Measurements from ENCODE around the gene ME1. TPM values are rescaled to one million over a fixed set of nuclear protein-coding genes. Genes with fewer than 3 reads are reported as not detected.

The ME1 gene
- total and polyA plus RNA-seq, 2 experiments from 2014 or later = 19.0 to 19.7 TPM

GRCh38 chr6:83476971-83477370 lies 46.1 kb upstream of the ME1 start:
- no peak overlapping the region for H3K4me3 ChIP-seq
- 100% methylated on average over 1 of the region's 1 CpG for WGBS (ENCODE audit: low lambda C conversion rate, missing lambda C conversion rate)
- no peaks in the 10 kb centered on the region for H3K27me3 ChIP-seq
- H3K36me3 ChIP-seq (replicated peaks; ENCODE audit: insufficient read depth, low read depth) = no peaks in the 10 kb centered on the region
- H3K4me1 ChIP-seq (ENCODE audit: insufficient read depth) = no peaks in the 10 kb centered on the region
- H3K9me2 ChIP-seq (replicated peaks; ENCODE audit: insufficient read depth) = no peaks in the 10 kb centered on the region
- TF ChIP-seq EZH2 (IDR thresholded peaks at IDR 0.05; ENCODE audit: borderline replicate concordance) (no peak), EZH2phosphoT487 (IDR thresholded peaks at IDR 0.05; ENCODE audit: low read depth, severe bottlenecking, unreplicated experiment) (no peak), CTCF (IDR thresholded peaks at IDR 0.05; ENCODE audit: poor library complexity) (no peak)
- H3K79me2 ChIP-seq = no peaks in the 10 kb centered on the region
- H3K9me3 ChIP-seq (ENCODE audit: low read depth) = no peaks in the 10 kb centered on the region
- H3K27ac ChIP-seq = no peak overlapping the region
- H4K20me1 ChIP-seq (ENCODE audit: insufficient read depth, poor library complexity, severe bottlenecking) = no peaks in the 10 kb centered on the region
- H3K4me2 ChIP-seq = no peak overlapping the region
- DNase-seq (ENCODE audit: low spot score) = no peak
- H2AFZ ChIP-seq = no peak overlapping the region

- no peaks in the 10 kb centered on the region for H3K36me3 ChIP-seq (replicated peaks; ENCODE audit: insufficient read depth, low read depth)
- WGBS (ENCODE audit: low lambda C conversion rate, missing lambda C conversion rate) = 76% methylated on average over 4 of the region's 4 CpGs
- no peaks in the 10 kb centered on the region for H3K9me3 ChIP-seq (ENCODE audit: low read depth)
- no peak overlapping the region for H2AFZ ChIP-seq
- DNase-seq (ENCODE audit: low spot score) = no peak
- H3K4me3 ChIP-seq = no peak overlapping the region
- no peak overlapping the region for H3K4me2 ChIP-seq
- H3K4me1 ChIP-seq (ENCODE audit: insufficient read depth) = no peaks in the 10 kb centered on the region
- no peaks in the 10 kb centered on the region for H3K9me2 ChIP-seq (replicated peaks; ENCODE audit: insufficient read depth)
- no peaks in the 10 kb centered on the region for H4K20me1 ChIP-seq (ENCODE audit: insufficient read depth, poor library complexity, severe bottlenecking)
- H3K79me2 ChIP-seq = no peaks in the 10 kb centered on the region
- no peaks in the 10 kb centered on the region for H3K27me3 ChIP-seq
- no peak for TF ChIP-seq CTCF (IDR thresholded peaks at IDR 0.05; ENCODE audit: poor library complexity)
- no peak for TF ChIP-seq EZH2phosphoT487 (IDR thresholded peaks at IDR 0.05; ENCODE audit: low read depth, severe bottlenecking, unreplicated experiment)
- no peak for TF ChIP-seq EZH2 (IDR thresholded peaks at IDR 0.05; ENCODE audit: borderline replicate concordance)
- no peak overlapping the region for H3K27ac ChIP-seq
Observed at GRCh38 chr6:83474309-83474708, 43.5 kb upstream of the ME1 start.

- no peak overlapping the region for H3K4me2 ChIP-seq
- no peaks in the 10 kb centered on the region for H4K20me1 ChIP-seq (ENCODE audit: insufficient read depth, poor library complexity, severe bottlenecking)
- 81% methylated on average over 2 of the region's 2 CpGs for WGBS (ENCODE audit: low lambda C conversion rate, missing lambda C conversion rate)
- no peaks in the 10 kb centered on the region for H3K9me3 ChIP-seq (ENCODE audit: low read depth)
- H3K27me3 ChIP-seq = no peaks in the 10 kb centered on the region
- no peak for TF ChIP-seq EZH2 (IDR thresholded peaks at IDR 0.05; ENCODE audit: borderline replicate concordance)
- TF ChIP-seq EZH2phosphoT487 (IDR thresholded peaks at IDR 0.05; ENCODE audit: low read depth, severe bottlenecking, unreplicated experiment) = no peak
- TF ChIP-seq CTCF (IDR thresholded peaks at IDR 0.05; ENCODE audit: poor library complexity) = no peak
- no peak overlapping the region for H3K4me3 ChIP-seq
- no peaks in the 10 kb centered on the region for H3K4me1 ChIP-seq (ENCODE audit: insufficient read depth)
- no peak overlapping the region for H2AFZ ChIP-seq
- H3K36me3 ChIP-seq (replicated peaks; ENCODE audit: insufficient read depth, low read depth) = no peaks in the 10 kb centered on the region
- H3K79me2 ChIP-seq = no peaks in the 10 kb centered on the region
- no peak for DNase-seq (ENCODE audit: low spot score)
- no peak overlapping the region for H3K27ac ChIP-seq
- H3K9me2 ChIP-seq (replicated peaks; ENCODE audit: insufficient read depth) = no peaks in the 10 kb centered on the region
Observed at GRCh38 chr6:83472767-83473166, 41.9 kb upstream of the ME1 start.

GRCh38 chr6:83470587-83470986 lies 39.7 kb upstream of the ME1 start:
- TF ChIP-seq CTCF (IDR thresholded peaks at IDR 0.05; ENCODE audit: poor library complexity) (no peak), EZH2 (IDR thresholded peaks at IDR 0.05; ENCODE audit: borderline replicate concordance) (no peak), EZH2phosphoT487 (IDR thresholded peaks at IDR 0.05; ENCODE audit: low read depth, severe bottlenecking, unreplicated experiment) (no peak)
- WGBS (ENCODE audit: low lambda C conversion rate, missing lambda C conversion rate) = 95% methylated on average over 3 of the region's 3 CpGs
- H2AFZ ChIP-seq = no peak overlapping the region

More at GRCh38 chr6:83470587-83470986, 39.7 kb upstream of the ME1 start:
- Histone ChIP-seq H3K9me2 (replicated peaks; ENCODE audit: insufficient read depth) (no peaks in the 10 kb centered on the region), H3K4me3 (no peak overlapping the region), H4K20me1 (ENCODE audit: insufficient read depth, poor library complexity, severe bottlenecking) (no peaks in the 10 kb centered on the region), H3K4me1 (ENCODE audit: insufficient read depth) (no peaks in the 10 kb centered on the region), H3K4me2 (no peak overlapping the region), H3K27me3 (no peaks in the 10 kb centered on the region), H3K36me3 (replicated peaks; ENCODE audit: insufficient read depth, low read depth) (no peaks in the 10 kb centered on the region), H3K27ac (no peak overlapping the region), H3K9me3 (ENCODE audit: low read depth) (no peaks in the 10 kb centered on the region), H3K79me2 (no peaks in the 10 kb centered on the region)
- no peak for DNase-seq (ENCODE audit: low spot score)
